ENCODE results near the gene WSCD1. TPM values are rescaled to one million over a fixed set of nuclear protein-coding genes. Genes with fewer than 3 reads are reported as not detected.

Gene WSCD1
- total and polyA plus RNA-seq, 12 donors = 2.1 to 17.9 (median 8.7) TPM

GRCh38 chr17:6126768-6127167, 56.6 kb downstream of the WSCD1 start:
- TF ChIP-seq, protein P1, sequence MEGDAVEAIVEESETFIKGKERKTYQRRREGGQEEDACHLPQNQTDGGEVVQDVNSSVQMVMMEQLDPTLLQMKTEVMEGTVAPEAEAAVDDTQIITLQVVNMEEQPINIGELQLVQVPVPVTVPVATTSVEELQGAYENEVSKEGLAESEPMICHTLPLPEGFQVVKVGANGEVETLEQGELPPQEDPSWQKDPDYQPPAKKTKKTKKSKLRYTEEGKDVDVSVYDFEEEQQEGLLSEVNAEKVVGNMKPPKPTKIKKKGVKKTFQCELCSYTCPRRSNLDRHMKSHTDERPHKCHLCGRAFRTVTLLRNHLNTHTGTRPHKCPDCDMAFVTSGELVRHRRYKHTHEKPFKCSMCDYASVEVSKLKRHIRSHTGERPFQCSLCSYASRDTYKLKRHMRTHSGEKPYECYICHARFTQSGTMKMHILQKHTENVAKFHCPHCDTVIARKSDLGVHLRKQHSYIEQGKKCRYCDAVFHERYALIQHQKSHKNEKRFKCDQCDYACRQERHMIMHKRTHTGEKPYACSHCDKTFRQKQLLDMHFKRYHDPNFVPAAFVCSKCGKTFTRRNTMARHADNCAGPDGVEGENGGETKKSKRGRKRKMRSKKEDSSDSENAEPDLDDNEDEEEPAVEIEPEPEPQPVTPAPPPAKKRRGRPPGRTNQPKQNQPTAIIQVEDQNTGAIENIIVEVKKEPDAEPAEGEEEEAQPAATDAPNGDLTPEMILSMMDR (IDR thresholded peaks at IDR 0.05) = no peak
- TF ChIP-seq POLR2A (IDR thresholded peaks at IDR 0.05) = no peak
- H3K4me3 ChIP-seq = no peak overlapping the region
- DNase-seq = peak in 1 of 7 donors; percentile 5
- H3K9me3 ChIP-seq (replicated peaks in 1 of 3) = no peaks in the 10 kb centered on the region
- intact Hi-C loops (cut with DNase I) = no loop called here
- no peaks in the 10 kb centered on the region for H3K4me1 ChIP-seq (replicated peaks in 1 of 2)
- WGBS, 4 donors = 83 to 95% (median 88%) methylated on average over 1 of the region's 1 CpG
- no peak overlapping the region for H3K27ac ChIP-seq
- no peaks in the 10 kb centered on the region for H3K27me3 ChIP-seq
- H3K36me3 ChIP-seq (replicated peaks in 1 of 2) = no peaks in the 10 kb centered on the region

GRCh38 chr17:6134721-6135120, 64.5 kb downstream of the WSCD1 start:
- intact Hi-C loops (cut with DNase I) = no loop called here
- Histone ChIP-seq H3K36me3 (replicated peaks in 1 of 2) (no peaks in the 10 kb centered on the region), H3K27me3 (no peaks in the 10 kb centered on the region), H3K4me1 (replicated peaks in 1 of 2) (no peaks in the 10 kb centered on the region), H3K27ac (no peak overlapping the region), H3K9me3 (replicated peaks in 1 of 3) (no peaks in the 10 kb centered on the region), H3K4me3 (no peak overlapping the region)
- 80 to 90% (median 81%) methylated on average over 2 of the region's 2 CpGs for WGBS, 4 donors
- no peak for DNase-seq
- TF ChIP-seq, protein P1 (IDR thresholded peaks at IDR 0.05) = no peak
- TF ChIP-seq POLR2A (IDR thresholded peaks at IDR 0.05) = no peak

GRCh38 chr17:6135236-6135635, 65.1 kb downstream of the WSCD1 start:
- TF ChIP-seq, protein P1 (IDR thresholded peaks at IDR 0.05) = no peak
- no peak for TF ChIP-seq POLR2A (IDR thresholded peaks at IDR 0.05)
- DNase-seq = no peak
- Histone ChIP-seq H3K9me3 (replicated peaks in 1 of 3) (no peaks in the 10 kb centered on the region), H3K4me1 (replicated peaks in 1 of 2) (no peaks in the 10 kb centered on the region), H3K27me3 (no peaks in the 10 kb centered on the region), H3K27ac (no peak overlapping the region), H3K36me3 (replicated peaks in 1 of 2) (no peaks in the 10 kb centered on the region), H3K4me3 (no peak overlapping the region)
- 62 to 73% (median 66%) methylated on average over 5 of the region's 5 CpGs for WGBS, 4 donors
- intact Hi-C loops (cut with DNase I) = no loop called here

DNA sequence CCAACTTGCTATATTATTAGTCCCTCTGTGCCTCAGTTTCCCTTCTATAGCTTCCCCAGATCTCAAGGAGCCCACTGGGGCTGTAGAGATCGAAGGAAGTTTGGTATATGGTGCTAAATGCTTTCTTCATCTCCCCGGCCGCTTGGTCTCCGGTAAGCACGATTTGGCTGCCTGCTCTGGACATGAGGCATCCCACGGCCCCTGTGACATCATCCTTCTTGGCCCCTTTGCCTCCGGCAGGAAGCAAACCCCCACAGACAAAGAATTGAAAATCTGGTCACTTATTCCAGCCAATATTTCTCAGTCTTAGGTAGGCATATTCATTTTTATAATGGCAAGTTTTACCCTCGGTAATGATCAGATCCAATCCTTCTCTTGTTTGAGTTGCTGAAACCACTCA, 65.8 kb downstream of the WSCD1 start:
- Histone ChIP-seq H3K4me1 (replicated peaks in 1 of 2) (no peaks in the 10 kb centered on the region), H3K4me3 (no peak overlapping the region), H3K9me3 (replicated peaks in 1 of 3) (no peaks in the 10 kb centered on the region), H3K27me3 (no peaks in the 10 kb centered on the region), H3K36me3 (replicated peaks in 1 of 2) (no peaks in the 10 kb centered on the region), H3K27ac (no peak overlapping the region)
- 76 to 83% (median 79%) methylated on average over 8 of the region's 8 CpGs for WGBS, 4 donors
- no peak for DNase-seq
- intact Hi-C loops (cut with DNase I) = no loop called here
- TF ChIP-seq, protein P1 (IDR thresholded peaks at IDR 0.05) = no peak
- TF ChIP-seq POLR2A (IDR thresholded peaks at IDR 0.05) = no peak

Measured in adrenal gland (tissue), 12 donors.